Neural progenitor cell (in vitro differentiated cells): ENCODE data around the gene MGA. TPM values are rescaled to one million over a fixed set of nuclear protein-coding genes. Genes with fewer than 3 reads are reported as not detected.

ENCODE experiments used
- DNase-seq: peaks from one replicate; pipeline ENCODE4 v3.0.0-alpha.2; 2016; ENCODE audit warnings: low spot score
- H2AFZ ChIP-seq: fragments of 200-600 bp; sonication (generic); replicated peaks from 2 replicates; pipeline ENCODE4 v1.6.1; 2016; ENCODE audit warnings: antibody characterized with exemption
- H3F3A ChIP-seq: fragments of 200-600 bp; sonication (generic); 2 replicates; pipeline ENCODE4 v1.6.1; 2016; ENCODE audit warnings: antibody characterized with exemption, low read depth
- H3K27ac ChIP-seq: fragments of 200-600 bp; sonication (generic); 2 replicates; pipeline ENCODE4 v1.5.1; 2016; ENCODE audit warnings: mild to moderate bottlenecking
- H3K27me3 ChIP-seq: fragments of 200-600 bp; sonication (generic); 2 replicates; pipeline ENCODE4 v1.6.1; 2016; ENCODE audit warnings: mild to moderate bottlenecking, moderate library complexity
- H3K36me3 ChIP-seq: fragments of 200-600 bp; sonication (generic); 2 replicates; pipeline ENCODE4 v1.5.1; 2016
- H3K4me1 ChIP-seq: fragments of 200-600 bp; sonication (generic); 2 replicates; pipeline ENCODE4 v1.6.1; 2016; ENCODE audit warnings: mixed run types
- H3K4me2 ChIP-seq: fragments of 200-600 bp; sonication (generic); 2 replicates; pipeline ENCODE4 v1.6.1; 2016
- H3K4me3 ChIP-seq: fragments of 200-600 bp; sonication (generic); 2 replicates; pipeline ENCODE4 v1.5.1; 2016
- H3K79me2 ChIP-seq: fragments of 200-600 bp; sonication (generic); 2 replicates; pipeline ENCODE4 v1.6.1; 2016; ENCODE audit warnings: low read depth
- H3K9ac ChIP-seq: fragments of 200-600 bp; sonication (generic); 2 replicates; pipeline ENCODE4 v1.6.1; 2016
- H3K9me3 ChIP-seq: fragments of 200-600 bp; sonication (generic); 2 replicates; pipeline ENCODE4 v1.5.1; 2016; ENCODE audit warnings: low read depth
- H4K20me1 ChIP-seq: fragments of 200-600 bp; sonication (generic); 2 replicates; pipeline ENCODE4 v1.6.1; 2016; ENCODE audit warnings: low read depth
- H3K27ac Mint-ChIP-seq: 3 replicates; pipeline ENCODE4 v1.8.0; 2021; ENCODE audit warnings: mixed read lengths
- H3K27me3 Mint-ChIP-seq: 2 replicates; pipeline ENCODE4 v1.8.0; 2022; ENCODE audit warnings: low read depth, mild to moderate bottlenecking, inconsistent platforms, moderate library complexity, mixed read lengths; ENCODE audit not compliant: insufficient read depth
- H3K36me3 Mint-ChIP-seq: 3 replicates; pipeline ENCODE4 v1.8.0; 2021; ENCODE audit warnings: mixed read lengths
- H3K4me1 Mint-ChIP-seq: 3 replicates; pipeline ENCODE4 v1.8.0; 2021; ENCODE audit warnings: mixed read lengths
- H3K4me3 Mint-ChIP-seq: 3 replicates; pipeline ENCODE4 v1.8.0; 2021; ENCODE audit warnings: mild to moderate bottlenecking, moderate library complexity, mixed read lengths
- H3K9me3 Mint-ChIP-seq: 3 replicates; pipeline ENCODE4 v1.8.0; 2020; ENCODE audit warnings: mixed read lengths
- CTCF ChIP-seq: fragments of 200-600 bp; sonication (generic); IDR thresholded peaks from 2 replicates; pipeline ENCODE4 v1.5.1; 2017; ENCODE audit warnings: antibody characterized with exemption, mild to moderate bottlenecking
- EZH2 ChIP-seq: fragments of 200-600 bp; sonication (generic); IDR thresholded peaks from 2 replicates; pipeline ENCODE4 v1.6.1; 2017; ENCODE audit warnings: antibody characterized with exemption, mild to moderate bottlenecking, moderate library complexity
- EZH2phosphoT487 ChIP-seq: fragments of 200-600 bp; sonication (generic); IDR thresholded peaks from 2 replicates; pipeline ENCODE4 v1.6.1; 2017; ENCODE audit warnings: antibody characterized with exemption
- total RNA-seq: library from RNA; depleted of rRNA; stranded (reverse); fragments of >200 nt; gene quantifications from 2 replicates; pipeline ENCODE4 v1.2.3, GENCODE V29; 2015; ENCODE audit warnings: low replicate concordance

Gene MGA
- total RNA-seq, 1 donor from 2014 or later, result 73.4 TPM

GRCh38 chr15:41637086-41637485 lies 23.1 kb upstream of the MGA start:
- Mint-ChIP-seq H3K27me3 (no peaks in the 10 kb centered on the region), H3K4me3 (no peak overlapping the region), H3K4me1 (no peaks in the 10 kb centered on the region), H3K9me3 (no peaks in the 10 kb centered on the region), H3K27ac (no peak overlapping the region), H3K36me3 (peaks cover 2% of the 10 kb centered on the region)
- no peaks in the 10 kb centered on the region for H3K9me3 ChIP-seq
- no peak overlapping the region for H3K4me3 ChIP-seq
- no peak overlapping the region for H3K27ac ChIP-seq
- no peak overlapping the region for H3K4me2 ChIP-seq
- H3K79me2 ChIP-seq, result peaks cover 4% of the 10 kb centered on the region
- no peaks in the 10 kb centered on the region for H3K27me3 ChIP-seq
- H3K36me3 ChIP-seq, result no peaks in the 10 kb centered on the region
- no peak overlapping the region for H3K9ac ChIP-seq
- no peaks in the 10 kb centered on the region for H3F3A ChIP-seq
- H4K20me1 ChIP-seq, result no peaks in the 10 kb centered on the region
- TF ChIP-seq EZH2, result no peak
- no peak for TF ChIP-seq EZH2phosphoT487
- TF ChIP-seq CTCF, result no peak
- no peak overlapping the region for H2AFZ ChIP-seq
- H3K4me1 ChIP-seq, result peaks cover 5% of the 10 kb centered on the region
- DNase-seq, result no peak

DNA sequence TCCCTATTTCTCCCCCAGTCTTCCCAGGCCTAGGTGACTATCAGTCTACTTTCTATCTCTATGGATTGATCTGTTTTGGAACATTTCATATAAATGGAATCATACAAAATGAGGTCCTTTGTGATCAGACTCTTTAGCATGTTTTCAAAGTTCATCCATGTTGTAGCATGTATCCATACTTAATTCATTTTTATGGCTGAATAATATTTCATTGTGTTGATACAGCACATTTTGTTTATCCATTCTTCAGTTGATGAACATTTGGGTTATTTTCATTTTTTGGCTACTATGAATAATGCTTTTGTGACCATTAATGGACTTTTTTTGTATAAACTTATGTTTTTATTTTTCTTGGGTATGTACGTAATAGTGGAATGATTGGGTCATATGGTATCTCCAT lies 19.2 kb upstream of the MGA start:
- no peak overlapping the region for H3K4me2 ChIP-seq
- H3F3A ChIP-seq, result no peaks in the 10 kb centered on the region
- no peaks in the 10 kb centered on the region for H3K4me1 ChIP-seq
- Mint-ChIP-seq H3K36me3 (peaks cover 2% of the 10 kb centered on the region), H3K27ac (no peak overlapping the region), H3K4me1 (no peaks in the 10 kb centered on the region), H3K4me3 (no peak overlapping the region), H3K9me3 (no peaks in the 10 kb centered on the region), H3K27me3 (no peaks in the 10 kb centered on the region)
- no peak overlapping the region for H3K27ac ChIP-seq
- no peaks in the 10 kb centered on the region for H3K27me3 ChIP-seq
- H3K4me3 ChIP-seq, result no peak overlapping the region
- no peaks in the 10 kb centered on the region for H3K79me2 ChIP-seq
- H4K20me1 ChIP-seq, result no peaks in the 10 kb centered on the region
- no peak overlapping the region for H3K9ac ChIP-seq
- H3K9me3 ChIP-seq, result no peaks in the 10 kb centered on the region
- TF ChIP-seq EZH2phosphoT487, result no peak
- TF ChIP-seq CTCF, result no peak
- no peak overlapping the region for H2AFZ ChIP-seq
- no peak for DNase-seq
- no peaks in the 10 kb centered on the region for H3K36me3 ChIP-seq

- no peak overlapping the region for H3K27ac Mint-ChIP-seq
- Histone ChIP-seq H3K4me3 (no peak overlapping the region), H3K27ac (no peak overlapping the region), H2AFZ (no peak overlapping the region), H3K9me3 (no peaks in the 10 kb centered on the region), H3K9ac (no peak overlapping the region), H3F3A (no peaks in the 10 kb centered on the region), H3K79me2 (no peaks in the 10 kb centered on the region), H3K4me1 (no peaks in the 10 kb centered on the region), H3K27me3 (no peaks in the 10 kb centered on the region), H3K4me2 (no peak overlapping the region), H3K36me3 (no peaks in the 10 kb centered on the region), H4K20me1 (no peaks in the 10 kb centered on the region)
- no peaks in the 10 kb centered on the region for H3K27me3 Mint-ChIP-seq
- H3K4me1 Mint-ChIP-seq, result no peaks in the 10 kb centered on the region
- no peak overlapping the region for H3K4me3 Mint-ChIP-seq
- peaks cover 2% of the 10 kb centered on the region for H3K36me3 Mint-ChIP-seq
- no peak for DNase-seq
- H3K9me3 Mint-ChIP-seq, result no peaks in the 10 kb centered on the region
- TF ChIP-seq EZH2phosphoT487 (no peak), EZH2 (no peak), CTCF (no peak)
Observed at GRCh38 chr15:41647262-41647661, 12.9 kb upstream of the MGA start.

DNA sequence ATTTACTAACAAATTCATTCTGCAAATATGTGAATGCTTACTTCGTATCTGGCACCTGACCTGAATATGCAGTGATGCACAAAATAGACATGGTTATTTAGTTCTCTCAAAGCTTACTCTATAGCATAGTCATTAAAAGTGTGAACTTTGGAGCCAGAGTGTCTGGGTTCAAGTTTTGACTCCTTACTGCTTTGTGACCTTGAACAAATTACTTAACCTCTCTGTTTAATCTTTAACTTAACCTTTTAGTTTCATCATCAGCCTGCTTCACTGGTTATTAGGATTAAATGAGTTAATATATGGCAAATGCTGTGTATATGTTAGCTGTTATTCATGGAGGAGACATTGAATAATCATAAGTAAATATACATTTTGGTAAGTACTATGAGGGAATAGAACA lies 12.1 kb upstream of the MGA start:
- H3K9me3 ChIP-seq, result no peaks in the 10 kb centered on the region
- no peaks in the 10 kb centered on the region for H3F3A ChIP-seq
- H3K9ac ChIP-seq, result no peak overlapping the region
- no peak overlapping the region for H3K4me2 ChIP-seq
- H3K4me1 ChIP-seq, result no peaks in the 10 kb centered on the region
- H4K20me1 ChIP-seq, result no peaks in the 10 kb centered on the region
- no peak for TF ChIP-seq EZH2
- no peak for TF ChIP-seq CTCF
- TF ChIP-seq EZH2phosphoT487, result no peak
- Mint-ChIP-seq H3K27me3 (no peaks in the 10 kb centered on the region), H3K36me3 (peaks cover 2% of the 10 kb centered on the region), H3K27ac (no peak overlapping the region), H3K9me3 (no peaks in the 10 kb centered on the region), H3K4me3 (no peak overlapping the region), H3K4me1 (no peaks in the 10 kb centered on the region)
- DNase-seq, result no peak
- H2AFZ ChIP-seq, result no peak overlapping the region
- H3K27ac ChIP-seq, result no peak overlapping the region
- H3K79me2 ChIP-seq, result no peaks in the 10 kb centered on the region
- no peaks in the 10 kb centered on the region for H3K27me3 ChIP-seq
- H3K36me3 ChIP-seq, result no peaks in the 10 kb centered on the region
- H3K4me3 ChIP-seq, result no peak overlapping the region
